Hematopoietic multipotent progenitor cell treated with erythropoietin and hydrocortisone succinate and interleukin-3 and kit ligand, for 6 days (in vitro differentiated cells): Measurements from ENCODE around the gene NATD1.

Experiments used
- DNase-seq: peaks from one replicate; pipeline ENCODE4 v3.0.0-alpha.2; 2015

NATD1 gene

DNA sequence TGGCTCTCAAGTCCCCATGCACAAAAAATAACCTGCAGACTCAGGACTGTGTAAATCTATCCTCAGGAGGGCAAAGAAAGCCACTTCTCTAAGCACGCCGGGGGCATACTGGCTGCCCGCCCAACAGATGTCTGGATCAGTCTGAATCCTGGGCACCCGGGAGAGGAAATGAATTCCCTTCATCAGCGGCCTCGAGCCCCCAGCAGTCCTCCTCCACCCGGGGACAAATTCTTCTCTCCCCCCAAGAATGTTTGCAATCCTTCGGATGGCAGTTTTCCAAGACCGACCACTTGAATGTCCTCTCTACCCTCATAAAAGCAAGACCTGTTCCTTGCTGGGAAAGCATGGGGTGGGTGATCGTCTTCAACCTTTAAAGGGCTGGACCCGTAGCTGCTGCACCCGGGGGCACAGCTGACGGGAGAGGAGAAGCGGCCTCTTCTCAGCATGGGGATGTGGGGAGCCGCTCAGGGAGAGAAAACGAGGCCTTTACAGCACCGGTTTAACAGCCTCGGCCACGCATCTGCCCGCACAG is 21.9 kb upstream of the NATD1 start:
- DNase-seq = no peak

DNA sequence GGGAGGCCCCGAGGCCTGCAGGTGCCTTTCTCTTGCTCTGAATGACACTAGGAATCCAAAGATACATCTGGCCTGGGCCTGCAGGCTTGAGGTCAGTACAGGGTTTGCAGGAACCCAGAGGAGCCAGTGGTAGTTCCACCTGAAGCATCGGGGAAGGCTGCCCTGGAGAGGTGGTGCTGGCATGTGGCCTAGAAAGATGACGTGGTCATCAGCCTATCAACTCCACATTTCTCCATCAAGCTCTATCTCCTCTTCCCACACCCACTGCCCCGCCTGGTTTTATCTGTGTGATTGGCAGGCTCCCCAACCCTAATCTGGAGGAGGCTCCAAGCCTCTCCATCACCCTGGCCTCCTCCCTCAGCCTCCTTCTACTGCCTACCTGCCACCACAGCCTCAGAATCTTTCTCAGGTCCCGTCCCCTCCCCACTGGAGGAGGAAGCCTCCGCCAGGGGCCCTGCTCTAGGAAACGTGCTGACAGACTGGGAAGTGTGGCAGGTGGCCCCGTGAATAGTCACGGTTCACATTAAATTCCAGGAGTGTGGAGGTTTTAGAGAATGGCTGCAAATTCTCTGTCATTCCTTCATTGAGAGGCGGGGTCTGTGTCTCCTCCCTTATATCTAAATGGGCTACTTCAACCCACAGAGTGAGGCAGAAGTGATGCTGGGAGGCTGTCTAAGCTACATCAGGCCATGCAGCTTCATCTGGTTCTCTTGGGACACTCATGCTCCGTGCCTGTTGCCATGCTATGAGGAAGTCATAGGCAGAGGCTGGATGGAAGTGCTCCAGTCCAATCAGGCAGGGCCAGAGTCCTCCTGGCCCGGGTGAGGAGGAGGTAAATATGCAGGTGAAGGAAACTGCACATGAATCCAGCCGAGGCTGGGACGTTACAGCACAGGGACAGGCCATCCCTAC is 19.9 kb upstream of the NATD1 start:
- peak; percentile 92 for DNase-seq

DNA sequence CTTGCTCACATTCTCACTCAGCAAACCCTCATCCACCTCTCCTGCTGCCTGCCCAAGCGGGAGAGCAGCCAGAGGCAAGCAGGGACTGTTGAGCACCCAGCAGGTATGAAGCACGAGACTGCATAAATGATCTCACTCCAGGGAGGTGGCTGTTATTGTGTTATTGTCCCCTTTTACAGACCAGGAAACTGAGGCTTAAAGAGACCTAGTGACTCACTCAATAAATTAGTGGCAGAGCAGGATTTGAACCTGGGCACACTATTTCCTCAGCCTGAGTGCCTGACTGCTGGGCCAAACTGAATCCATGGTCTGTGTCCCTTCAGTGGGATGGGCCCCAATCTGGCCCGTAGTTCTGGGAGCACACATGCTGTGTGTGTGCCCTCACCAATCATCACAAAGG is 19.0 kb upstream of the NATD1 start:
- no peak for DNase-seq

DNA sequence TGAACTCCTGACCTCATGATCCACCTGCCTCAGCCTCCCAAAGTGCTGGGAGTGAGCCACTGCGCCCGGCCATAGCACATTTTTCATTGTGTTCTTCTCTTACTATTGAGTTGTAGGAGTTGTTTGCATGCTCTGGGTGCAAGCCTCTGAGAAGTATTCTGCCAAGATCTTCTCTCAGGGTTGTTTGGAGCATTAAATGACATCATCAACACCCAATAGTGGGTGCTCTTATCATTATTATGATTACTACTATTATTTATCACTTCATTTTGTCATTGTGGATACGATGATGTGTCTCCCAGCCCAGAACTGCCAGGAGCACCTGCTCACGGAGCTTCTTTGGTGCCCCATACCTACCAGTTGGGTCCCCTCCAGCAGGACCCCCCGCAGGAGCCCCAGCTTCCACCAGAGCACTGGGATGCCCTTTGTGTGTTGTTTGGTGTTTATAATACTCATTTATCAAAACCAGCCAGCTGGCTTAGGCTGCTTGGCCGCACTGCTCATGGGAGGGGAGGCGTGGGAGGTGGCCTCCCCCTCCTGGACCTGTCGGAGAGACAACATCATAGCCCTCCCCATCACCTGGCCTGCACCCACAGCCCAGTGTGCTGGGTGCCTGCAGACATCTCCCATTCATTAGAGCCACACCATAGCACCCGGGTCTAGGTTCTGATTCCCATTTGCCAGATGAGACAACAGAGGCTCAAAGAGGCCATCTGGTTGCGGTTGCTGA is 18.4 kb upstream of the NATD1 start:
- DNase-seq = no peak

DNA sequence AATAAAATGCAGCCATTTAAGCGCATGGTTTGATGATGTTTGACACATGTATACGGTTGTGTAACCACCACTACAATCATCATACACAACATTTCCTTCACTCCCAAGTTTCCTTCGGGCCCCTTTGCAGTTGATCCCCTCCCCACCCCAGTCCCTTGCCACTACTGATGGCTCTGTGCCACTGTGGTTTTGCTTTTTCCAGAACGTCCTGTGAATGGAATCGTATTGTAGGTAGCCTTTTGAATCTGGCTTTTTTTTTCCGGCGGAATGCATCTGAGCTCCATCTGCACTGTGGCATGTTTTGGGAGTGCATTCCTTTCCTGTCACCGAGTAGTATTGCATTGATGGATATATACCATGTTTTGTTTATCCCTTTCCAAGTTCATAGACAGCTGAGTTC is 16.2 kb upstream of the NATD1 start:
- DNase-seq = no peak

DNA sequence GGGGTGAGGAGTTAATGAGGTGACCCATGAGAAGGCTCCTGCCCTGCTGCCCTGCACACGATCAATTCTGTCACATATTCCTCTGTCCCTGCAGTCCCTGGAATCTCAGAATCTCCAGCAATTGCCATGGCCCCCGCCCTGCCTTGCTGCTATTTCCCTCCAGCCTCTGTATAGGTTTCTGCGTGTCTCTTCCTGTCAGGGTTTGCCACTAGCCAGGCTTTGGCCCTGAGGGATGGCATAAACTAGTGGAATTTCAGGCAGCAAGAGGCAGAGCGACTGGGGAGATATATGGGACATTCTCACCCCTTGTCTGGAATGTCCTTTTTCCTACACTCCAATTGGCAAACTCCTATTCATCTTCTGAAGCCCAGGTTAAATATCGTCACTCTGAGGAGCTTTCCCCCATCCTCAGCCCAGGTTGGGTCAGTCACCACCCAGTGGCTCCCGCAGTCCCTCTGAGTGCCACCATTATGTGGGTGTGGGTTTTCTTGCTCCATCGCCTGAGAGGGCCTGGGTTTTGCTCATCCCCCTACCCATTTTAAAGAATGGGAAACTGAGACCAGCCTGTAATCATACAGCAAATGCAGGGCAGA is 15.5 kb upstream of the NATD1 start:
- no peak for DNase-seq

DNA sequence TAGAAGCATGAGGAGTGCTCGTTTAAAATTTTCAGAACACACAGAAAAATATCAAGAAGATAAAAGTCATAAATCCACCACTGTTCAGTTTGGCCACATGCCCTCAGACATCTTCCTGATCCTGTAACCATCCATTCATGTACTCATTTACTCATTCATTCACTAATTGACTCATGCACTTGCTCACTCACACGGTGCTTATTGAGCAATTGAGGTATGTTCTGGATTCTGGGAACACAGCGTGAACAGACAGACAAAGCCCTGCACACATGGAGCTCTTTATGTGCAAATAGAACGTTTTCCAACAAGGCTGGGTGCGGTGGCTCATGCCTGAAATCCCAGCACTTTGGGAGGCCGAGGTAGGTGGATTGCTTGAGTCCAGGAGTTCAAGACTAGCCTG is 10.2 kb upstream of the NATD1 start:
- DNase-seq = no peak

DNA sequence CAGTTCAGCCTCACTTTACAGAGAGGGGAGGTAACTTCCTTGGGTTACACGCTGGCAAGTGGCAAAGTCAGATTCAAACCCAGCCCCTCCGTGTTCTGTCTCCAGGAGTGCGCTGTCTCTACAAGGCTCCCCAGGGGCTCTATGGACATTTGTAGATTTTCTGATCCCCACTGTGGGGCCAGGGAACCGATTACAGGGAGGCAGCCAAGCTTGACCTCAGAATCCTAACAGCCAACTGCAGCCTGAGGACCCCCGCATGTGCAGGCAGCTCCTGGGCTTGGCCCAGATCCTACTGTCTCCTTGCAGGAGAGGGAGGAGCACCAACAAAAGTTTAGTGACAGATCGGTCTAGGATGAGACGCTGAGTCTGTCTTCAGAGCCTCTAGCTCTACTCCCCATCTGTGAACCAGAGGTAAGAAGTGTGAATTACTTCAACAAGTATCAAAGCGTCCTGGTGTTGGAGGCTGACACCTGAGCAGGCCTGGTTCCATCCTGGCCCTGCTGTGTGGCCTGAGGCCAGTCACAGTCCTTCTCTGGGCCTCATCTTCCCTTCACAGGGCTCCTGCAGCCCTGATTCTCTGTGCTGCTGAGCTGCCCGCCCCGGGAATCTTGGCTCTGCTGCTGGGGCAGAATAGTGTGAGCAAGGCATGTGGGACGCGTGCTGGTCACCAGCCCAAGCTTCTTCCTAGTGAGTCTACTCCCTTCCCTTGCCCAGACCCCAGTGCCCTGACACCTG is 9.2 kb upstream of the NATD1 start:
- no peak for DNase-seq

DNA sequence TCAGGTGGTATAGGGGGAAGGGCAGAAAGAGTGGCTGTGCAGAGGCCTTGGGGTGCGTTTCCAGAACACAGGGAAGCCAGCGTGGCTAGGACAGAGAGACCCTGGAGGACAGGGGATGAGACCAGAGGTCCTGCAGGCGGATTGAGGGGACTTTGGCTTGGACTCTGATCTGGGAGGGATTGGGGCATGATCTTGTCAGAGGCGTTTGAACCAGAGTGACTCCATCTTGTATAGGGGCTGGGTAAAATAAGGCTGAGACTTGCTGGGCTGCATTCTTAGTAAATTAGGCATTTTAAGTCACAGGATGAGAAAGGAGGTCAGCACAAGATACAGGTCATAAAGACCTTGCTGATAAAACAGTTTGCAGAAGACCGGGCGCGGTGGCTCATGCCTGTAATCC is 5.4 kb upstream of the NATD1 start:
- no peak for DNase-seq

DNA sequence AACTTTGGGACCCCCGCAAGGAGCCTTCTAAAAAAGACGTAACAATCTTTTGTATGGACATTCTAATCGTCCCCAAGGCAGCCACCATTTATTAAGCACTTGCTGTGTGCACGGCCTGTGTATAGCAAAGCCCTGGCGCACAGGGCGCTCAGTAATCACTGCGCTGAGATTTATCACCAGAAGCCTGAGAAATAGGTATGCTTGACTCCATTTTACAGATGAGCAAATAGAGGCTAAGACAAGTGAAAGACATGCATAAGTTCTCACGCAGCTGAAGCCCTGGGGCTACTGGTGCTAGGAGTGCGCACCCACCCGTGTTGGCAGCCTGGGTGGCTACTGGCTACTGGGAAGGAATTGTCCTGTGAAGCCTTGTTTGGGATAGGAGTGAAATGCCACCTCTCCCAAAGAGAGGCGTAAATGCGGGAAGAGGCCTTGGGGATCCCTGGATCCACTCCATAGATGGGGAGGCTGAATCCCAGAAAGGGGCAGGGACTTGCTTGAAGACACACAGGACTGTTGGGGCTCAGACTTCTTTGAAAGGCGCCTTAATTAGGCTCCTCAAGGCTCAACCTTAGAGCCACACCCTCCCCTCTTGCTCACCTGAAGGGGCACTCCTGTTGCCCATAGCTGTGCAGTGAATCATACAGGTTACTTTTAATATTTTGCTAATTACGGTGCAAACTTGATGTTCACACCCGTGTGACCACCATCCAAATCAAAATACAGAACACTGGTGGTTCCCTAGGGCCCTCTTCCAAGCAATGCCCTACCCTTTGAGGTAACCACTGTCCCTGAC is 634 bp upstream of the NATD1 start:
- no peak for DNase-seq

DNA sequence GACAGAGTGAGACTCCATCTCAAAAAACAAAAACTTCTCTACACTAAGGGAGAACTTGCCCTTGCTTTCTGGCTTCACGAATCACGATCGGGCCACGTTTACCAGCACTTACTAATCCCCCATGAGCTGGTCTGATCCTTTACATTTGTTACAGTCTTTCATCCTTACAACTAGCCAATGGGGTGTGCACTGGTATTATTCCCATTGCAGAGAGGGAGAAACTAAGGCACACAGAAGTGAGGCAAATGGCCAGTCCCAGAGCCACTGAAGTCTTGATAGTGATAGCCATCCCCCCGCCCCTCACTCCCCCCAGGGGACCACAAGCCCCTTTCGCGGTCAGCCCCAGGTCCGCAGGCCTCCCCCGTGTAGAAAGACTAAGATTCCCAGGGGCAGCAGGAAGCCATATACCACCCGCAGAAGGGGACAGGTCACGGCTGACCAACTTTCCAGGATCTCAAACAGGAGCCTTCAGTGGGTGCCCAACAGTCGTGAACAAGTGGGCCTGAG is 868 bp downstream of the NATD1 start:
- no peak for DNase-seq

DNA sequence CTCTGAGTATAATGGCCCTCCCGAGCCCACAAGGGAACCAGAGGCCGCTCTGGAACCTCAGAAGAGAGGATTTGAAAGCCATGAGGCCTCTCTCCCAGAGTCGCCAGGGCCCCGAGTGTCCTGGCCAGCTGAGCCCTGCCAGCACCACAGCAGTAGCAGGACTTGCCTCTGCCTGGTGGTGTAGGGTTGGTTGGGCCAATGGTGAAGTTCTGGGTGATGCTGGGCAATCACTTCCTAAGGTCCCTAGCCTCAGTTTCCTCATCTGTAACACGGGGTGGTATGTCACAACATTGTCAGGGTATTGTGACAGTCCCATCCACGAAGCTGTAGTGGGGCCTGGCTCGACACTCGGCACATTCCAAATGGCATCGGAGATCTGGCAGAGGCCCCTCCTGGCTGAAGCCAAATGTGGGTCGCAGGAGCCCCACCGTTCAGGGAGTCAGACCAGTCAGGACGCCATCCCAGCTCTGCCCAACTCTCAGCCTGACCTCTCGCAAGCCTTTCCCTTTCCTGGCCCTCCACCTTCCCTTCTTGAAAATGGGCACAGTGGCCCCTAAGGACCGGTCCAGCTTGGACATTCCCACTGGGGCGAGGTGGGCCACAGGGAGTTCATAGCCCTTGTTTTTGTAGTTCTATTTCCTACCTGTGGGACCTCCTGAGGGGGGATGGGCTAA is 1.7 kb downstream of the NATD1 start:
- DNase-seq = no peak

DNA sequence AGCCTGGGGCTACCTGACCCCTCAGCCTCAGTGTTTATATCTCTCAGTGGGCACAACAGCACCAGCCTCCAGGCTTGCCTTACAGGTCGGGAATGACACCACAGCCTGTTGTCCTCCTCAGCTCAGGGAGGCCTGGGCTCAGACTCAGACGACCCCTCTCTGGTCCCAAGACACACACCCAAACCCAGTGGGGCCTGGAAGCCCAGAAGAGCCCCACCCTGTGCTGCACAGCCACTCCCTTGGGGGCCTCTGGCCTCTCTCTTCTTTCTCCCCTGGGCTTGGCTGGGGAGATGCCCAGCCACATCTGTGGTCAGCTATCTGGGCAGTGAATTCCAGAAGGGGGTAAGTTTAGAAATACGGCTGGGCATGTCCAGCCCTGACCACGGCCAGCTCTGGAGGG is 2.4 kb downstream of the NATD1 start:
- DNase-seq = no peak

DNA sequence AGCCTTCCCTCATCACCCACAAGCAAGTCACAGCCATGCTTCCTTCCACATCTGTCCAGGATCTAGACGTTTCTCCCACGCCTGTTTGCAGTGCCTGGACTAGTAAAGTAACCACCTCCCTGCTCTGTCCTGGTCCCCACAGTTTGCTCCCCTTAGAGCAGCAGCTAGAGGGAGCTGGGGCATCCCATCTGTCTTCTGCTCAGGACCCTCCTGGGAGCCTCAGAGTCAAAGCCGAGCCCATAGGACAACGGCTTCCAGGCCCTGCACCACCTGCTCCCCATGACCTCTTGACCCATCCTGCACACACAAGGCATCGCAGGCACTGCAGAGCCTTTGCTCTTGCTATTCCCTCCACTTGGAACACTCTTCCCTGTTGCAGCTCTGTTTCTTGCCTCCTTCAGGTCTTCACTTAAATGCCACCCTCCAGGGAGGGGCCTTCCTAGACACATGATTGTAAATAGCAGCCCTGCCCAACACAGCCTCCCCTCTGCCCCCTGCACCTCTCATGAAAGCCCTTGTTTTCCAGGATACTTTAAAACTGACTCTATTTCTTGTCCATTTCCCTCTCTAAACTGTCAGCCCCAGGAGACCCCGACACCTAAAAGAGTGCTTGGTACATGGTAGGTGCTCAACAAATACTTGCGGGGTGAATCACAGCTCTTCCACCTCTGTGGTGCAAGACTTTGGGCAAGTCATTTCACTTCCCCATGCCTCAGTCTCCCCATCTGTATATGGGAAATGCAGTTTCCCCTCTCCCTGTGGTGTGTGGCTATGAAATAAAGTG is 3.1 kb downstream of the NATD1 start:
- DNase-seq = peak; percentile 22

DNA sequence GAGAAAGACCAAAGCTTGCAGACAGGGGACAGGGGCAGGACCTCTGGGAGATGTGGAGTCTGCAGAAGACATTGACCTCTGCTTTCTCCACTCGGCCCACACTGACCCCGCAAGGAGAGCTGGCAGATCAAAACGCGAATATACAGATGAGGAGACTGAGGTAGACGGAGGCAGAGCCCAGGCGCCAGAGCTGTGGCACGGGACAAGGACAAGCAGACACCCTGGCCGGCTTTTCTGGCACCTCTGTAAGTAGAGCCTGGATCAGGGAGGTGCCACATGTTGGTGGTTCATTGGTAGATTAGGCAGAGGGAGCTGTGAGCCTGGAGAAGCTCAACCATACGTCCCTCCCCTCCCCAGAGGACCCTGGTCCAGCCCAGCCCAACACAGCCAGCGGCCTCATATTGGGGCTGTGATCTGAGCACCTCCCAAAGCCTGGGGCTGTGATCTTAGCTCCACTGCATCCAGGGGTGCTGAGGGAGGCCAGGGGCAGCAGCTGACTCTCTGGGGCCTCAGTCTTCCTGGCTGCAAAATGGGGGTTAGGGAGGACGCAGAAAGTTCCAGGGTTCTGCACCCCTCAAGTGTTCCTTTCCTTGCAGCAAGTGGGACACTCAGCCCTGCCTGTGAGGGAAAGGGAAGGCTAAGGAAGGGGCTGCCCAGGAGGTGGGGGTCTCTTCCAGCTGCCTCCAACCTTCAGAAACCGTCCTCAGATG is 4.0 kb downstream of the NATD1 start:
- no peak for DNase-seq

DNA sequence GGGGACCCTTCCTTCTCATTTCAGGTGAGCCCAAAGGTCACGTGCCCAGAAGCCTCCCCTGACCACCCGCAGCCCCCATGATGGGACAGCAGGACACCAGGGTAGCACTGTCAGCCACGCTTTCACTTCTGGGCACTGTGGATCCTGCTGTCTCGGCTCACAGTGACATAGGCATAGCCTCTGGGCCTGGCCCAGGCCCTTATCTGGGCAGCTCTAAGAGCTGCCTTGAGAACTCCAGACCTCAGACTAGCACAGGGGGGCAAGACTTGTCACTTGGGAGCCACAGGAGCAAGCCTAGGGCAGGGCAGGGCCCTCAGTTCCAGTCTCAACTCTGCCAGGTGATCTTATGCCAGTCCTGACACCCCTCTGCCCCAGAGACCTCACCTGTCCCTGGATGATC is 4.7 kb downstream of the NATD1 start:
- DNase-seq = peak; percentile 33

DNA sequence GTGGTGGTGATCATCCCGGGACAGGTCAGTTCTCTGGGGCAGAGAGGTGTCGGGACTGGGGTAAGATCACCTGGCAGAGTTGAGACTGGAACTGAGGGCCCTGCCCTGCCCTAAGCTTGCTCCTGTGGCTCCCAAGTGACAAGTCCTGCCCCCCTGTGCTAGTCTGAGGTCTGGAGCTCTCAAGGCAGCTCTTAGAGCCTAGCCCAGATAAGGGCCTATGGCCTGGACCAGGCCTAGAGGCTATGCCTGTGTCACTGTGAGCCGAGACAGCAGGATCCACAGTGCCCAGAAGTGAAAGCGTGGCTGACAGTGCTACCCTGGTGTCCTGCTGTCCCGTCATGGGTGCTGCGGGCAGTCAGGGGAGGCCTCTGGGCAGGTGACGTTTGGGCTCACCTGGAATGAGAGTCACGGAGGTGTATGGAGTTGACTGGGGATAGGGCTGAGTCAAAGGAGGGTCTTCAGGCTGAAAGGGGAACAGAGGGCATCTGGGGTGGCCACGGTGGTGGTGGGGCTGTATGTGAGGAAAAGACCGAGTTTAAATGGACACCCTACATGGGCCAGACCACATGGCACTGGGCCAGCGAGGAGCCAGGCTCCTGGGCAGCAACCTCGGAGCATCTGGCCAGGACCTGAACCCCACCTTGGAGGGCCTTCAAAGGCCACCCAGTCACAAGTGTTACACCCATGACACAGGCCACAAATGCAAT is 5.5 kb downstream of the NATD1 start:
- peak; percentile 28 for DNase-seq

DNA sequence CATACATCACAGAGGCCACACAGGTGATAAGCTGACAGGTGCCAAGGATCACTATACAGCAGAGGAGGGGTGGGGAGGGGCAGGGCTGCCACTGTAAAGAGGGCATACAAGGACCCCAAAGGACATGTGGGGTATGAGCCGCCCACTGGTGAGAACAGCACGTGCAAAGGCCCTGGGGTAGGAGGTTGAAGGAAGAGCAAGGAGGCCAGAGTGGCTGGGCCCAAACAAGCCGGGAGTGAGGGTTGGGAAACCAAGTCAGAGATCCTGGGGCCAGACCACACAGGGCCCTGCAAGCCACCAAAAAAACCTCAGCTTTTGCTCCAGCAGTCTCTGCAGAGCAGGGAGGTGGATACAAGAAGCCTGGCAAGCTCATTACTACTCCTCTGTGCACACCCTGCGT is 6.5 kb downstream of the NATD1 start:
- no peak for DNase-seq

DNA sequence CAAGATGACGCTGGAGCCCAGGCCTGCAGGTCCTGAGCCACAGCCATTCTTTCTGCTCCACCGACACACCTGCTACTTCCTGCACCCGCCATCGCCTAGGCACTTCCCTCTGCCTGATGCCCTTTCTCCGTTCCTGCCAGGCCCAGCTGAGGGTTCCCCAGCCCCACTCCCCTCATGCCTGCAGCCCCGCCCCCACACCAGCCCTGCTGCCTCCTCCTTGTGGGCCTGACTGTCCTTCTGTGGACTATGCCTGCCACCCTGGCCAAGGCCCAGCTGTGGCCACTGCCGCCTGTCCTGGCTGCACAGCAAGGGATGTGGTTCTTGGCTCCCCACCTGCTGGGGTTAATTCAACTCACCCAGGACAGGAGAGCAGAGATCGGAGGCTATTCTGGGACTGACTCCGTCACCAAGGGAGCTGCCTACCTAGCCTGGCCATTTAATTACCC is 7.5 kb downstream of the NATD1 start:
- DNase-seq = no peak
